Right lobe of liver (tissue), 4 donors: ENCODE measurements around the gene CHMP2B.

ENCODE experiments used
- CTCF ChIP-seq, 4 donors: fragments of 200-600 bp in 3 of 4; fragments of 450-650 bp in 1 of 4; IDR thresholded peaks; one replicate each; pipeline versions ENCODE4 v1.5.1 to v1.8.0; 2016 to 2022; ENCODE audit warnings: antibody characterized with exemption in 4 of 4, mild to moderate bottlenecking in 2 of 4
- POLR2A ChIP-seq: fragments of 450-650 bp; IDR thresholded peaks from one replicate; pipeline ENCODE4 v1.6.1; 2017; ENCODE audit warnings: antibody characterized with exemption, mild to moderate bottlenecking
- donor health status: DM: no; HTN: no; CAD: no.
- donor health status: DM: no; HTN: no; CAD: no.
- donor health status: DM: no; HTN: yes; CAD: no.

- no peak for TF ChIP-seq CTCF (IDR thresholded peaks at IDR 0.05)
- TF ChIP-seq POLR2A: no peak
These were observed 45.7 kb downstream of the CHMP2B start for GRCh38 chr3:87272718-87273341.
